Measurements from ENCODE around the gene CNPY1. TPM values are rescaled to one million over a fixed set of nuclear protein-coding genes. Genes with fewer than 3 reads are reported as not detected.

CNPY1 gene
- total and polyA plus RNA-seq, 9 of the 15 experiments (the other 6 are each of a cell fraction or from before 2014, with no cell fraction given): not detected

DNA sequence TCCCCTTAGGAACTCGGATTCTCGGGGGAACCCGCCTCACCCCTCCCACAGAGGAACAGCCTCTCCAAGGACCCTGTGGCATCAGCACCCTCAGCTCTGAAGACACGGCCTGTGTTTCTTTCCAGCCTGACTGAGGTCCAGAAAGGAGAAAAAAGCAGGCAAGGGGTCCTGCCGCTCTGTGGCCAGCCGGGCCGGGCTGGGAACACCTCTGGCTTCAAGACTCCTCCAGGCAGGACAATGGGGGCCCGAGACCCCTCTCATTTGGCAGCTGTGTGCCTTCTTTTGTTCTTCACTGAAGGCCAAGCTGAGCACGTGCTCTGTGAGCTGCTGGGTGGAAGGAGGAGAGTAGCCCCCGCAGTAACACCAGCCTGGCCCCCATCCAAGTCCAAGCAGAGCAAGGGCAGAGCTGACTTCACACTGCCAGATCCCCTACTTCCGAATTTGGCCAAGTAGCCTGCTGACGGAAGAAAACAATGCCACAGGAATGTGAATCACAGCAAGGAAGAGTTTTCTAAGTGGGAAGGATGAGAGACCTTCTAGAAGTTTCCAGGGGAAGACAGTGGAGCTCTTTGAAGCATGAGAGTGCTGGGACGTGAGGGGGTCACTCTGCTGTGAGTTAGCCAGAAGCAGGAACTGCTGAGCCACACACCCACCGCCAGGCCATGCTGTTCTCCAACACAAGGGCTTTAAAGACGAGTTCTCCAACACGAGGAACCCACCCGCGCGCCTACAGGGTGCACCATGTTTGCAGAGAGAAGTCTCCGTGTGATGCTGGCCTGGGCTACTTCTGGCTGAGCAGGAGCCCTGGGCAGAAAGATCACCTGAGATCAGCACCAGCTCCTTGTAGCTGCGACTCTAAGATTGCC, 3.1 kb downstream of the CNPY1 start:
- Histone ChIP-seq H3K4me1 (replicated peaks in 1 of 2; ENCODE audit: control insufficient read depth in 2 of 2, insufficient read depth in 2 of 2, low read length in 2 of 2) (no peaks in the 10 kb centered on the region; a peak in 1 of 5 replicates), H3K27me3 (ENCODE audit: control insufficient read depth in 2 of 2, insufficient read depth in 2 of 2, low read length in 2 of 2) (peaks cover 83 to 94% of the 10 kb centered on the region in 2 experiments), H3K27ac (ENCODE audit: extremely low read depth, low read depth, low read length) (no peak overlapping the region), H3K9me3 (replicated peaks; ENCODE audit: control insufficient read depth, insufficient read depth, low read depth, low read length) (no peaks in the 10 kb centered on the region), H3K79me2 (ENCODE audit: control insufficient read depth, insufficient read depth, low read length) (no peaks in the 10 kb centered on the region), H3K4me2 (ENCODE audit: insufficient read depth, low read length) (no peak overlapping the region), H3K9me1 (ENCODE audit: control insufficient read depth, insufficient read depth, low read length) (no peaks in the 10 kb centered on the region), H3K36me3 (ENCODE audit: control insufficient read depth, insufficient read depth, low read length) (no peaks in the 10 kb centered on the region), H4K20me1 (replicated peaks; ENCODE audit: control insufficient read depth, insufficient read depth, low read length) (peaks cover 23% of the 10 kb centered on the region), H2AFZ (ENCODE audit: low read depth, low read length) (no peak overlapping the region), H3K9ac (ENCODE audit: insufficient read depth in 1 of 2, low read depth in 2 of 2, low read length in 2 of 2) (peak overlapping the region in 1 of 2 experiments; percentile 46; a peak in 1 of 4 replicates), H3K4me3 (no peak overlapping the region)
- BruUV-seq (replicated peaks): no TSS peak
- peak; percentile 66 for ATAC-seq
- TF ChIP-seq POLR2AphosphoS2 (IDR thresholded peaks at IDR 0.05; ENCODE audit: low read length) (no peak), SMARCE1 (IDR thresholded peaks at IDR 0.05) (no peak), RAD21 (CRISPR knock-in tag; conservative IDR thresholded peaks at IDR 0.05 in 1 of 2, IDR thresholded peaks at IDR 0.05 in 1 of 2) (peak in 1 of 2 experiments; percentile 36; a peak in 2 of 4 replicates), ILF3 (IDR thresholded peaks at IDR 0.05; ENCODE audit: borderline replicate concordance) (no peak), ZNF584 (CRISPR knock-in tag; IDR thresholded peaks at IDR 0.05; ENCODE audit: low read depth) (no peak), ZNF644 (tag; IDR thresholded peaks at IDR 0.05; ENCODE audit: low read depth) (no peak), SRSF7 (optimal IDR thresholded peaks at IDR 0.05; ENCODE audit: low read depth, low read length) (no peak), NFIC (IDR thresholded peaks at IDR 0.05) (0 out of 2 replicates have a peak, but pooled peaks have one; percentile 11), SMARCC2 (IDR thresholded peaks at IDR 0.05; ENCODE audit: low read depth) (no peak), CREBBP (IDR thresholded peaks at IDR 0.05; ENCODE audit: low read depth, low read length) (no peak)
- TF ChIP-seq, protein P1, sequence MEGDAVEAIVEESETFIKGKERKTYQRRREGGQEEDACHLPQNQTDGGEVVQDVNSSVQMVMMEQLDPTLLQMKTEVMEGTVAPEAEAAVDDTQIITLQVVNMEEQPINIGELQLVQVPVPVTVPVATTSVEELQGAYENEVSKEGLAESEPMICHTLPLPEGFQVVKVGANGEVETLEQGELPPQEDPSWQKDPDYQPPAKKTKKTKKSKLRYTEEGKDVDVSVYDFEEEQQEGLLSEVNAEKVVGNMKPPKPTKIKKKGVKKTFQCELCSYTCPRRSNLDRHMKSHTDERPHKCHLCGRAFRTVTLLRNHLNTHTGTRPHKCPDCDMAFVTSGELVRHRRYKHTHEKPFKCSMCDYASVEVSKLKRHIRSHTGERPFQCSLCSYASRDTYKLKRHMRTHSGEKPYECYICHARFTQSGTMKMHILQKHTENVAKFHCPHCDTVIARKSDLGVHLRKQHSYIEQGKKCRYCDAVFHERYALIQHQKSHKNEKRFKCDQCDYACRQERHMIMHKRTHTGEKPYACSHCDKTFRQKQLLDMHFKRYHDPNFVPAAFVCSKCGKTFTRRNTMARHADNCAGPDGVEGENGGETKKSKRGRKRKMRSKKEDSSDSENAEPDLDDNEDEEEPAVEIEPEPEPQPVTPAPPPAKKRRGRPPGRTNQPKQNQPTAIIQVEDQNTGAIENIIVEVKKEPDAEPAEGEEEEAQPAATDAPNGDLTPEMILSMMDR (IDR thresholded peaks at IDR 0.05 in 2 of 3, conservative IDR thresholded peaks at IDR 0.05 in 1 of 3; ENCODE audit: insufficient read depth in 2 of 3, low read depth in 1 of 3, low read length in 3 of 3): peak in 2 of 3 experiments; percentile 38 to 39; a peak in 2 of 6 replicates
- TF ChIP-seq, protein P2, sequence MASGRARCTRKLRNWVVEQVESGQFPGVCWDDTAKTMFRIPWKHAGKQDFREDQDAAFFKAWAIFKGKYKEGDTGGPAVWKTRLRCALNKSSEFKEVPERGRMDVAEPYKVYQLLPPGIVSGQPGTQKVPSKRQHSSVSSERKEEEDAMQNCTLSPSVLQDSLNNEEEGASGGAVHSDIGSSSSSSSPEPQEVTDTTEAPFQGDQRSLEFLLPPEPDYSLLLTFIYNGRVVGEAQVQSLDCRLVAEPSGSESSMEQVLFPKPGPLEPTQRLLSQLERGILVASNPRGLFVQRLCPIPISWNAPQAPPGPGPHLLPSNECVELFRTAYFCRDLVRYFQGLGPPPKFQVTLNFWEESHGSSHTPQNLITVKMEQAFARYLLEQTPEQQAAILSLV (tag; IDR thresholded peaks at IDR 0.05): no peak
- CTCF ChIA-PET (ENCODE audit: low intra/inter-chr PET ratio): interaction anchor here (0.7 kb wide), 1 partner anchor 195 kb away, joined by 3 read pairs; no protein-coding TSS in a partner anchor
- under 1% methylated on average over 19 of the region's 21 CpGs for WGBS (ENCODE audit: insufficient coverage, low coverage, missing lambda C conversion rate)
- POLR2A ChIA-PET: interaction anchor here (0.6 to 0.7 kb wide), 2 partner anchors 10 to 198 kb away, joined by 3 to 6 read pairs; no protein-coding TSS in a partner anchor
- DNase-seq (ENCODE audit: extremely low read depth in 1 of 4, low spot score in 3 of 4): peak in 1 of 4 experiments; percentile 18
- FAIRE-seq: no peak
- intact Hi-C loops (cut with micrococcal nuclease) (no loop called here), in situ Hi-C loops (cut with MboI) (loop anchor here (10.0 kb wide), 1 partner anchor 618 kb away; no protein-coding TSS in a partner anchor)

Data from K562 (cell line).